ENCODE results near the gene CENPE.

CENPE gene

GRCh38 chr4:103123114-103123513, 75.0 kb downstream of the CENPE start:
- H3K4me3 ChIP-seq (ENCODE audit: low read depth in 1 of 2, low read length in 2 of 2): no peak overlapping the region

GRCh38 chr4:103118166-103118565, 80.0 kb downstream of the CENPE start:
- no peaks in the 10 kb centered on the region for H3K36me3 ChIP-seq (ENCODE audit: control insufficient read depth in 1 of 2, insufficient read depth in 2 of 2, low read length in 2 of 2)
- no peaks in the 10 kb centered on the region for H3K9me3 ChIP-seq (ENCODE audit: control insufficient read depth in 1 of 2, low read length in 2 of 2)
- no peaks in the 10 kb centered on the region for H3K4me1 ChIP-seq (ENCODE audit: control insufficient read depth in 1 of 2, insufficient read depth in 2 of 2, low read length in 2 of 2)
- H3K4me3 ChIP-seq (ENCODE audit: low read depth in 1 of 2, low read length in 2 of 2): no peak overlapping the region
- H3K27me3 ChIP-seq (ENCODE audit: low read depth, low read length): no peaks in the 10 kb centered on the region
- no peak overlapping the region for H3K27ac ChIP-seq (ENCODE audit: low read length)

More at GRCh38 chr4:103123114-103123513, 75.0 kb downstream of the CENPE start:
- no peaks in the 10 kb centered on the region for H3K4me1 ChIP-seq (ENCODE audit: control insufficient read depth in 1 of 2, insufficient read depth in 2 of 2, low read length in 2 of 2)
- no peaks in the 10 kb centered on the region for H3K27me3 ChIP-seq (ENCODE audit: low read depth, low read length)
- peaks cover 0 to under 1% of the 10 kb centered on the region in 2 donors for H3K9me3 ChIP-seq (ENCODE audit: control insufficient read depth in 1 of 2, low read length in 2 of 2)
- no peak overlapping the region for H3K27ac ChIP-seq (ENCODE audit: low read length)
- no peaks in the 10 kb centered on the region for H3K36me3 ChIP-seq (ENCODE audit: control insufficient read depth in 1 of 2, insufficient read depth in 2 of 2, low read length in 2 of 2)

GRCh38 chr4:103111598-103111997, 86.5 kb downstream of the CENPE start:
- Histone ChIP-seq H3K27ac (ENCODE audit: low read length) (no peak overlapping the region), H3K4me1 (ENCODE audit: control insufficient read depth in 1 of 2, insufficient read depth in 2 of 2, low read length in 2 of 2) (no peaks in the 10 kb centered on the region), H3K36me3 (ENCODE audit: control insufficient read depth in 1 of 2, insufficient read depth in 2 of 2, low read length in 2 of 2) (no peaks in the 10 kb centered on the region), H3K4me3 (ENCODE audit: low read depth in 1 of 2, low read length in 2 of 2) (no peak overlapping the region), H3K9me3 (ENCODE audit: control insufficient read depth in 1 of 2, low read length in 2 of 2) (no peaks in the 10 kb centered on the region), H3K27me3 (ENCODE audit: low read depth, low read length) (no peaks in the 10 kb centered on the region)

GRCh38 chr4:103108542-103108941, 89.6 kb downstream of the CENPE start:
- H3K9me3 ChIP-seq (ENCODE audit: control insufficient read depth in 1 of 2, low read length in 2 of 2): no peaks in the 10 kb centered on the region
- H3K4me1 ChIP-seq (ENCODE audit: control insufficient read depth in 1 of 2, insufficient read depth in 2 of 2, low read length in 2 of 2): no peaks in the 10 kb centered on the region
- no peak overlapping the region for H3K4me3 ChIP-seq (ENCODE audit: low read depth in 1 of 2, low read length in 2 of 2)
- H3K27ac ChIP-seq (ENCODE audit: low read length): no peak overlapping the region
- no peaks in the 10 kb centered on the region for H3K27me3 ChIP-seq (ENCODE audit: low read depth, low read length)
- no peaks in the 10 kb centered on the region for H3K36me3 ChIP-seq (ENCODE audit: control insufficient read depth in 1 of 2, insufficient read depth in 2 of 2, low read length in 2 of 2)

GRCh38 chr4:103105558-103106356, 92.4 kb downstream of the CENPE start:
- Histone ChIP-seq H3K36me3 (ENCODE audit: control insufficient read depth in 1 of 2, insufficient read depth in 2 of 2, low read length in 2 of 2) (no peaks in the 10 kb centered on the region), H3K27me3 (ENCODE audit: low read depth, low read length) (no peaks in the 10 kb centered on the region), H3K27ac (ENCODE audit: low read length) (no peak overlapping the region), H3K4me1 (ENCODE audit: control insufficient read depth in 1 of 2, insufficient read depth in 2 of 2, low read length in 2 of 2) (no peaks in the 10 kb centered on the region), H3K4me3 (ENCODE audit: low read depth in 1 of 2, low read length in 2 of 2) (no peak overlapping the region), H3K9me3 (ENCODE audit: control insufficient read depth in 1 of 2, low read length in 2 of 2) (no peaks in the 10 kb centered on the region)

- Histone ChIP-seq H3K36me3 (ENCODE audit: control insufficient read depth in 1 of 2, insufficient read depth in 2 of 2, low read length in 2 of 2) (no peaks in the 10 kb centered on the region), H3K27ac (ENCODE audit: low read length) (no peak overlapping the region), H3K4me1 (ENCODE audit: control insufficient read depth in 1 of 2, insufficient read depth in 2 of 2, low read length in 2 of 2) (no peaks in the 10 kb centered on the region), H3K4me3 (ENCODE audit: low read depth in 1 of 2, low read length in 2 of 2) (no peak overlapping the region), H3K9me3 (ENCODE audit: control insufficient read depth in 1 of 2, low read length in 2 of 2) (no peaks in the 10 kb centered on the region), H3K27me3 (ENCODE audit: low read depth, low read length) (no peaks in the 10 kb centered on the region)
Observed at GRCh38 chr4:103104886-103105285, 93.3 kb downstream of the CENPE start.

- Histone ChIP-seq H3K27ac (ENCODE audit: low read length) (no peak overlapping the region), H3K27me3 (ENCODE audit: low read depth, low read length) (no peaks in the 10 kb centered on the region), H3K4me3 (ENCODE audit: low read depth in 1 of 2, low read length in 2 of 2) (no peak overlapping the region), H3K36me3 (ENCODE audit: control insufficient read depth in 1 of 2, insufficient read depth in 2 of 2, low read length in 2 of 2) (peaks cover 0 to 5% of the 10 kb centered on the region in 2 donors), H3K4me1 (ENCODE audit: control insufficient read depth in 1 of 2, insufficient read depth in 2 of 2, low read length in 2 of 2) (peaks cover 9 to 10% of the 10 kb centered on the region in 2 donors), H3K9me3 (ENCODE audit: control insufficient read depth in 1 of 2, low read length in 2 of 2) (no peaks in the 10 kb centered on the region)
Observed at GRCh38 chr4:103100691-103101090, 97.5 kb downstream of the CENPE start.

GRCh38 chr4:103099691-103100392, 98.3 kb downstream of the CENPE start, which contains the start of gene BDH2:
Gene BDH2 (minus strand): TSS chr4:103099834. CDS start chr4:103096254, 3,580 bp downstream.
- peaks cover 9 to 10% of the 10 kb centered on the region in 2 donors for H3K4me1 ChIP-seq (ENCODE audit: control insufficient read depth in 1 of 2, insufficient read depth in 2 of 2, low read length in 2 of 2)
- H3K9me3 ChIP-seq (ENCODE audit: control insufficient read depth in 1 of 2, low read length in 2 of 2): no peaks in the 10 kb centered on the region
- H3K4me3 ChIP-seq (ENCODE audit: low read depth in 1 of 2, low read length in 2 of 2): peak within 1 kb of the TSS; percentile 62 to 69
- peaks cover 0 to 5% of the 10 kb centered on the region in 2 donors for H3K36me3 ChIP-seq (ENCODE audit: control insufficient read depth in 1 of 2, insufficient read depth in 2 of 2, low read length in 2 of 2)
- H3K27me3 ChIP-seq (ENCODE audit: low read depth, low read length): no peaks in the 10 kb centered on the region
- peak within 1 kb of the TSS; percentile 86 for H3K27ac ChIP-seq (ENCODE audit: low read length)

- Histone ChIP-seq H3K36me3 (ENCODE audit: control insufficient read depth in 1 of 2, insufficient read depth in 2 of 2, low read length in 2 of 2) (peaks cover 0 to 5% of the 10 kb centered on the region in 2 donors), H3K4me3 (ENCODE audit: low read depth in 1 of 2, low read length in 2 of 2) (peak overlapping the region; percentile 62 to 69), H3K9me3 (ENCODE audit: control insufficient read depth in 1 of 2, low read length in 2 of 2) (no peaks in the 10 kb centered on the region), H3K27me3 (ENCODE audit: low read depth, low read length) (no peaks in the 10 kb centered on the region), H3K4me1 (ENCODE audit: control insufficient read depth in 1 of 2, insufficient read depth in 2 of 2, low read length in 2 of 2) (peaks cover 9 to 10% of the 10 kb centered on the region in 2 donors), H3K27ac (ENCODE audit: low read length) (peak overlapping the region; percentile 86)
Observed at GRCh38 chr4:103098756-103099440, 99.2 kb downstream of the CENPE start.

- Histone ChIP-seq H3K36me3 (ENCODE audit: control insufficient read depth in 1 of 2, insufficient read depth in 2 of 2, low read length in 2 of 2) (peaks cover 0 to 5% of the 10 kb centered on the region in 2 donors), H3K4me3 (ENCODE audit: low read depth in 1 of 2, low read length in 2 of 2) (peak overlapping the region; percentile 62 to 69), H3K27ac (ENCODE audit: low read length) (peak overlapping the region; percentile 86), H3K27me3 (ENCODE audit: low read depth, low read length) (no peaks in the 10 kb centered on the region), H3K4me1 (ENCODE audit: control insufficient read depth in 1 of 2, insufficient read depth in 2 of 2, low read length in 2 of 2) (peaks cover 9 to 10% of the 10 kb centered on the region in 2 donors), H3K9me3 (ENCODE audit: control insufficient read depth in 1 of 2, low read length in 2 of 2) (no peaks in the 10 kb centered on the region)
Observed at GRCh38 chr4:103098341-103098740, 99.8 kb downstream of the CENPE start.

- no peaks in the 10 kb centered on the region for H3K9me3 ChIP-seq (ENCODE audit: control insufficient read depth in 1 of 2, low read length in 2 of 2)
- no peak overlapping the region for H3K4me3 ChIP-seq (ENCODE audit: low read depth in 1 of 2, low read length in 2 of 2)
- H3K27ac ChIP-seq (ENCODE audit: low read length): no peak overlapping the region
- no peaks in the 10 kb centered on the region for H3K27me3 ChIP-seq (ENCODE audit: low read depth, low read length)
- H3K4me1 ChIP-seq (ENCODE audit: control insufficient read depth in 1 of 2, insufficient read depth in 2 of 2, low read length in 2 of 2): peaks cover 9 to 19% of the 10 kb centered on the region in 2 donors
- peaks cover 0 to 5% of the 10 kb centered on the region in 2 donors for H3K36me3 ChIP-seq (ENCODE audit: control insufficient read depth in 1 of 2, insufficient read depth in 2 of 2, low read length in 2 of 2)
Observed at GRCh38 chr4:103097112-103097511, 101.0 kb downstream of the CENPE start.

Measured in muscle layer of duodenum (tissue), 2 donors.